ENCODE data around the gene MGRN1. TPM values are rescaled to one million over a fixed set of nuclear protein-coding genes. Genes with fewer than 3 reads are reported as not detected.

Gene MGRN1
- total RNA-seq, 4 donors from 2014 or later = 15.8 to 25.6 (median 22.0) TPM

- Histone ChIP-seq H3K36me3 (peaks cover 8 to 89% (median 21%) of the 10 kb centered on the region in 3 donors), H3K27ac (no peak overlapping the region), H3K4me3 (no peak overlapping the region), H3K27me3 (no peaks in the 10 kb centered on the region), H3K4me1 (peaks cover 7 to 34% (median 9%) of the 10 kb centered on the region in 3 donors), H3K9me3 (no peaks in the 10 kb centered on the region)
- TF ChIP-seq CTCF (IDR thresholded peaks at IDR 0.05) = no peak
- no peak for TF ChIP-seq POLR2A (IDR thresholded peaks at IDR 0.05)
- 90 to 91% methylated on average over 6 to 7 of the region's 29 CpGs for WGBS, 2 donors
- no peak for DNase-seq
- intact Hi-C loops (cut with DNase I) = no loop called here
Observed at GRCh38 chr16:4659363-4660353, 35.0 kb downstream of the MGRN1 start.

- H3K27ac ChIP-seq = no peak overlapping the region
- intact Hi-C loops (cut with DNase I) = no loop called here
- no peaks in the 10 kb centered on the region for H3K9me3 ChIP-seq
- H3K4me1 ChIP-seq = peaks cover 14 to 43% (median 15%) of the 10 kb centered on the region in 3 donors
- no peak overlapping the region for H3K4me3 ChIP-seq
- H3K27me3 ChIP-seq = no peaks in the 10 kb centered on the region
- peaks cover 2 to 89% (median 16%) of the 10 kb centered on the region in 3 donors for H3K36me3 ChIP-seq
- no peak for TF ChIP-seq POLR2A (IDR thresholded peaks at IDR 0.05)
- WGBS, 2 donors = 20 to 50% methylated on average over 1 to 2 of the region's 18 CpGs
- no peak for DNase-seq
Observed at GRCh38 chr16:4660454-4661007, 35.9 kb downstream of the MGRN1 start.

GRCh38 chr16:4661661-4662060 is 37.0 kb downstream of the MGRN1 start:
- intact Hi-C loops (cut with DNase I) = no loop called here
- TF ChIP-seq POLR2A (IDR thresholded peaks at IDR 0.05) (no peak), CTCF (IDR thresholded peaks at IDR 0.05) (no peak)
- Histone ChIP-seq H3K4me1 (peaks cover 14 to 45% (median 15%) of the 10 kb centered on the region in 3 donors), H3K27ac (no peak overlapping the region), H3K36me3 (peaks cover 5 to 89% (median 14%) of the 10 kb centered on the region in 3 donors), H3K27me3 (no peaks in the 10 kb centered on the region), H3K4me3 (no peak overlapping the region), H3K9me3 (no peaks in the 10 kb centered on the region)
- WGBS, 2 donors = 53 to 61% methylated on average over 6 to 8 of the region's 11 CpGs
- no peak for DNase-seq

- peak overlapping the region in 3 of 4 donors; percentile 5 to 70 (median 26) for H3K27ac ChIP-seq
- H3K36me3 ChIP-seq = peaks cover 22 to 89% (median 25%) of the 10 kb centered on the region in 3 donors
- H3K4me1 ChIP-seq = peaks cover 14 to 45% (median 15%) of the 10 kb centered on the region in 3 donors
- H3K9me3 ChIP-seq = no peaks in the 10 kb centered on the region
- no peak overlapping the region for H3K4me3 ChIP-seq
- intact Hi-C loops (cut with DNase I) = no loop called here
- 52 to 59% methylated on average over 5 of the region's 5 CpGs for WGBS, 2 donors
- no peaks in the 10 kb centered on the region for H3K27me3 ChIP-seq
- no peak for DNase-seq
- no peak for TF ChIP-seq CTCF (IDR thresholded peaks at IDR 0.05)
- TF ChIP-seq POLR2A (IDR thresholded peaks at IDR 0.05) = no peak
Observed at GRCh38 chr16:4663465-4663776, 38.8 kb downstream of the MGRN1 start.

DNA sequence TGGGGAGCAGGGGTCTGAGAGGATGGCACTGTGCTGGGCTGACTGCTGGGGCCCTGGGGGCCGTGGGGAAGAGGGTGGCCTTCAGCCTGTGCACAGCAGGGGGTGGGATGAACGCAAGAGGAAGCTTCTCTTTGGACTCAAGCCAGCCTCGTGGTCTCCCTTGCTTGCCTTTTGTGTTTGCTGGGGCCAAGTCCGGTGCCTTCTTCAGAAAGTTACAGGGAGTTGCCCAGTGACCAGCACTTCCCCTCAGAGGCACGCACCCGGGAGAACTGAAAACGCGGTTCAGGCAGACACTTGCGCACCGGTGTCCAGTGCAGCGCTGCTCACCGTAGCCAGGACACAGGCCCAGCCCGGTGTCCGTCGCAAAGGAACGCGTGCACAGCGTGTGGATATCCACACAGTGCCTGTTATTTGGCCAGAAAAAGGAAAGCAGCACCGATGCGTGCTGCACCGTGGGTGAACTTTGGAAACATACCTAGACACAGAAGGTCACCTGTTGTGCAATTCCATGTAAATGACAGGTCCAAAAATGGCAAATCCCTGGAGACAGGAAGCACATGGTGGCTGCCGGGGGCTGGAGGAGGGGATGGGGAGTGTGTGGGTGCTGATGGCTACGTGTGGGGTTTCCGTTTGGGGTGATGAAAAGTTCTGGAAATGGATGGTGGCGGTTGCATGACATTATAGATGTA is 39.3 kb downstream of the MGRN1 start:
- no peak for DNase-seq
- H3K36me3 ChIP-seq = peaks cover 22 to 89% (median 30%) of the 10 kb centered on the region in 3 donors
- intact Hi-C loops (cut with DNase I) = no loop called here
- TF ChIP-seq CTCF (IDR thresholded peaks at IDR 0.05) (no peak), POLR2A (IDR thresholded peaks at IDR 0.05) (no peak)
- no peaks in the 10 kb centered on the region for H3K9me3 ChIP-seq
- 67 to 71% methylated on average over 12 to 17 of the region's 25 CpGs for WGBS, 2 donors
- peaks cover 14 to 45% (median 15%) of the 10 kb centered on the region in 3 donors for H3K4me1 ChIP-seq
- no peak overlapping the region for H3K4me3 ChIP-seq
- peak overlapping the region in 3 of 4 donors; percentile 5 to 79 (median 70) for H3K27ac ChIP-seq
- no peaks in the 10 kb centered on the region for H3K27me3 ChIP-seq
